AG09319 (cell line): Measurements from ENCODE around the gene MMP14.

Experiments used
- DNase-seq: peaks from one replicate; pipeline ENCODE4 v3.0.0-alpha.2; 2010; ENCODE audit warnings: low read depth; ENCODE audit errors: extremely low read depth
- TF ChIP-seq, protein P1 (sequence below): IDR thresholded peaks from 2 replicates; pipeline ENCODE4 v1.5.1; 2011; ENCODE audit warnings: low read depth, mild to moderate bottlenecking, inconsistent platforms, low read length, moderate library complexity

The MMP14 gene

DNA sequence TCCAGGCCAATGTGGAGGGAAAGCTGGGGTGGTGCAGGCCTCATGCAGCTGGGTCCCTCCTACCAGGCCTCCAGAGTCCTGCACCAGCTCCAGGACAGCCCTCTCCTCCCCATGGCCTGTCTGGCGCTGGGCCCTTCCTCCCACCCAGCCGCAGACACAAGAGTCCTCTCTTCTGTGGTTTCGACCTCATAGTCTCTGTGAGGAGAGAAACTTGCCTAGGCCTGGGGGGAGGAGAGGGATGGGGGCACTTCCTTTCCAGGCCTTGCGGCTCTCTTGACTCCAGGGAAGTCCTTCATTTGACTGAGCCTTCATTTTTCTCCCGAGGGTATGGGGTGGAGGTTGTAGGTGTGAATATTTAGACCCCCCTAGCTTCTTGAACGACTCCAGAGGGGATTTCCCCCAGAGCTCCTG, 2.3 kb downstream of the MMP14 start:
- TF ChIP-seq, protein P1, sequence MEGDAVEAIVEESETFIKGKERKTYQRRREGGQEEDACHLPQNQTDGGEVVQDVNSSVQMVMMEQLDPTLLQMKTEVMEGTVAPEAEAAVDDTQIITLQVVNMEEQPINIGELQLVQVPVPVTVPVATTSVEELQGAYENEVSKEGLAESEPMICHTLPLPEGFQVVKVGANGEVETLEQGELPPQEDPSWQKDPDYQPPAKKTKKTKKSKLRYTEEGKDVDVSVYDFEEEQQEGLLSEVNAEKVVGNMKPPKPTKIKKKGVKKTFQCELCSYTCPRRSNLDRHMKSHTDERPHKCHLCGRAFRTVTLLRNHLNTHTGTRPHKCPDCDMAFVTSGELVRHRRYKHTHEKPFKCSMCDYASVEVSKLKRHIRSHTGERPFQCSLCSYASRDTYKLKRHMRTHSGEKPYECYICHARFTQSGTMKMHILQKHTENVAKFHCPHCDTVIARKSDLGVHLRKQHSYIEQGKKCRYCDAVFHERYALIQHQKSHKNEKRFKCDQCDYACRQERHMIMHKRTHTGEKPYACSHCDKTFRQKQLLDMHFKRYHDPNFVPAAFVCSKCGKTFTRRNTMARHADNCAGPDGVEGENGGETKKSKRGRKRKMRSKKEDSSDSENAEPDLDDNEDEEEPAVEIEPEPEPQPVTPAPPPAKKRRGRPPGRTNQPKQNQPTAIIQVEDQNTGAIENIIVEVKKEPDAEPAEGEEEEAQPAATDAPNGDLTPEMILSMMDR: no peak

DNA sequence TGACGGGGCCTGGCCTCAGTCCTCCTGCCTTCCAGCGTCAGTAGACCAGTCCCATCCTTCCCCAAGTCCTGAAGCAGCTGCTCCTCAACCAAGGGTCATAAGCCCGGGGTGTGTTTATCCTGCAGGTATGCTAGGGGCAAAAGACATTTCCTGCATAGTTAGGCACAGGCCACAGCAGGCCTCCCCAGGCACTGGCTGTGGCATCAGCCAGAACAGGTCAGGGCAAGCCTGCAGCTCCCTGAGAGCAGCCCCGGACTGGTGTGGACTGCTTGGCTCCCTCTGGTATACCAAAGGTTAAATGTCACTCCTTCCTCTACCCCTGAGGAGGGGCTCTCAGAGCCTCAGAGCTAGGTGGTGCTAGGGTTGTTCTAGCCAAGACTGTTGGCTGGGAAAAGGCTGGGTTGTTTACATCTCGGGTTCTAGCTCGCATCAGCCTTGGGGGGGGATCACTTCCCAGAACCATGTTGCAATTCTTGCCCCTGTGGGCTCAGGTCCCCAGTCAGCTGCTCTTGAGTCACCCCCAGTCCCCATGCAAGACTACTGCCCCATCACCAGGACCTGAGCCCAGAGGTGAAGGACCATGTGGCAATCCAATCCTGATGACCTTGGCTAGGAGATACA, 2.9 kb downstream of the MMP14 start:
- DNase-seq: no peak
- TF ChIP-seq, protein P1: no peak

More for the DNA sequence above, 2.3 kb downstream of the MMP14 start:
- DNase-seq: no peak

DNA sequence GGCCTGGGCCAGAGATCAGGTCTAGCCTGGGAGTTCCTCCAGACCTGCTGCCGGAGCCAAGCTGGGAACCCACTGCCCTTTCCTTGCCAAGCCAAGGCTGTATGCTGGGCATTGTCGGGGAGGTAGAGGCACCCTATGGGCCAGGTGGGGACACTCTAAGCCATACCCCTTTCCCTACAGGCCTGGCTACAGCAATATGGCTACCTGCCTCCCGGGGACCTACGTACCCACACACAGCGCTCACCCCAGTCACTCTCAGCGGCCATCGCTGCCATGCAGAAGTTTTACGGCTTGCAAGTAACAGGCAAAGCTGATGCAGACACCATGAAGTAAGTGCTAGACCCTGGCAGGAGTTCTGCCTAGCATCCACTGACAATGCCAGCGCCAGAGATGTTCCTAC, 4.9 kb downstream of the MMP14 start:
- TF ChIP-seq, protein P1: no peak
- no peak for DNase-seq

DNA sequence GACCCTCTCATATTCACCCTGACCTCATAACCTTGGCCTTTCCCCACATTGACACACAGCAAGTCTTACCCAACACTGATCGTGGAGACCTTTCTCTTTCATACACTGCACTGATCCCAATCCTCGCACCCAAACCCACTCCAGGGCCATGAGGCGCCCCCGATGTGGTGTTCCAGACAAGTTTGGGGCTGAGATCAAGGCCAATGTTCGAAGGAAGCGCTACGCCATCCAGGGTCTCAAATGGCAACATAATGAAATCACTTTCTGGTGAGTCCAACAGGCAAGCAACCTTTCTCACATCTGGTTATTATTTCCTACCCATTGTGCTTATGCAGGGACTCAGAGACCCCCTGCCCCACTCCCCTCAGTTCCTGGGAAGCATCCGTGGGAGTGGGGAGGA, 5.4 kb downstream of the MMP14 start:
- no peak for DNase-seq
- TF ChIP-seq, protein P1: no peak

DNA sequence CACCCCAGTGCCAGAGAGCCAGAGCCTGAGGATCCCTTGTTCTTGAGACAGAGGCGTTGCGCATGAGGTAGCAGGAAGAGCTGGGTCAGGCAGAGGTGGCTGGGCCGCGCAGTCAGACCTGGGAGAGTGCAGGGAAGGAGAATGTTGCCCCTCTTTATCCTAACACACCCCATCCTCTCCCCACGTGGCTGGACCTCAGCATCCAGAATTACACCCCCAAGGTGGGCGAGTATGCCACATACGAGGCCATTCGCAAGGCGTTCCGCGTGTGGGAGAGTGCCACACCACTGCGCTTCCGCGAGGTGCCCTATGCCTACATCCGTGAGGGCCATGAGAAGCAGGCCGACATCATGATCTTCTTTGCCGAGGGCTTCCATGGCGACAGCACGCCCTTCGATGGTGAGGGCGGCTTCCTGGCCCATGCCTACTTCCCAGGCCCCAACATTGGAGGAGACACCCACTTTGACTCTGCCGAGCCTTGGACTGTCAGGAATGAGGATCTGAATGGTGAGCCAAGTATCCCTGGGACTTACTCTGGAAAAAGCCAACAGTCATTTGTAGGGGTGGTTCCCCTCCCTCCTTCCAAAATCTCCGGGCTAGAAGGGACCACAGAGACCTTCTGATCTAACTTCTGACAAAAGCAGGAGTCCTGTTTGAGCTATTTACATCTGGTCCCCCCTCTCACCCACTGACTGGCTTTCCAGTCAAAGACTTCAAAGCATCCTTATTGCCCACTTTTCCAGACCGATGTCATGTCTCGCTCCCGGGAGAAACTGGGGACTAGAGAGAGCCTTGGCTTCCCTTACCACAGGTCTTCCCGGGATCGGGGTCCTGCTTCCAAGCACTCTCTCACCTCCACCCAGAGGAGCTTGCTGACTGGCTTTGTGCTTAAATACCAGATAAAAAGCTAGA, 6.1 kb downstream of the MMP14 start:
- DNase-seq: no peak
- TF ChIP-seq, protein P1: no peak

DNA sequence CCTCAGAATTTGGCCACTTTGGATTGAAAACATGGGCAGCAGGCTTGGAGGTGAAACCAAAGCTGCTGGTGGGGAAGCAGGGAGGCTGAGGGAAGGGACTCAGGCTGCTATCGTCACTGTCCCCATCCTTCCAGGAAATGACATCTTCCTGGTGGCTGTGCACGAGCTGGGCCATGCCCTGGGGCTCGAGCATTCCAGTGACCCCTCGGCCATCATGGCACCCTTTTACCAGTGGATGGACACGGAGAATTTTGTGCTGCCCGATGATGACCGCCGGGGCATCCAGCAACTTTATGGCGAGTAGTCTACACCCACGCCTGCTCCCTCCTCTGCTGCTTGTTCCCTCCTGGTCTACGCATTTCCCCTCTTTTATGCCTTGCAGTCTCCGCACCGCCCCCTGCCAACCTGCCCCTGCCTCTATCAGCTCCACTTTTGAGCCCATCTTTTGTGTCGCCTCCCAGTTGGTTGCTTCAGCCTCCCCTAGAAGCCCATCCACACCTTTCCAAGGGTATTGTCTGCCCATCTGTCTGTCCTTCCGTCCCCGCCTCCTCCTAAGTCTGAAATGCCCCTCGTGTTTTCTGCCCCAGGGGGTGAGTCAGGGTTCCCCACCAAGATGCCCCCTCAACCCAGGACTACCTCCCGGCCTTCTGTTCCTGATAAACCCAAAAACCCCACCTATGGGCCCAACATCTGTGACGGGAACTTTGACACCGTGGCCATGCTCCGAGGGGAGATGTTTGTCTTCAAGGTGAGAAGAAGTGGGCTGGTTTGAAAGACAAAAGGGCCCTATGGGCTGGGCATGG, 6.9 kb downstream of the MMP14 start:
- TF ChIP-seq, protein P1: no peak
- no peak for DNase-seq
